CD14-positive monocyte (primary cell): Measurements from ENCODE around the gene PARP16. TPM values are rescaled to one million over a fixed set of nuclear protein-coding genes. Genes with fewer than 3 reads are reported as not detected.

Experiments
- DNase-seq, 3 donors: peaks; one replicate each; pipeline ENCODE4 v3.0.0-alpha.2; 2011 to 2022
- H2AFZ ChIP-seq: 2 replicates; pipeline ENCODE4 v1.6.0; 2012; ENCODE audit warnings: mild to moderate bottlenecking, low read depth, low read length, inconsistent platforms; ENCODE audit not compliant: insufficient read depth, poor library complexity, severe bottlenecking
- H3K27ac ChIP-seq, 2 donors: 1 replicate in 1 of 2; 2 replicates in 1 of 2; pipeline ENCODE4 v1.5.1; 2012 to 2013; ENCODE audit warnings: low read length in 2 of 2, control low read depth in 1 of 2, inconsistent platforms in 1 of 2, low read depth in 1 of 2, mild to moderate bottlenecking in 1 of 2
- H3K27me3 ChIP-seq, 2 donors: one replicate each; pipeline versions ENCODE4 v1.6.0 to v1.6.1; 2011 to 2013; ENCODE audit warnings: low read length in 2 of 2; ENCODE audit not compliant: control insufficient read depth in 2 of 2, insufficient read depth in 2 of 2
- H3K36me3 ChIP-seq, 2 donors: replicated peaks in 1 of 2; 1 replicate in 1 of 2; 2 replicates in 1 of 2; pipeline versions ENCODE4 v1.5.1 to v1.6.1; 2012 to 2013; ENCODE audit warnings: low read length in 2 of 2, control low read depth in 1 of 2, inconsistent platforms in 1 of 2, mild to moderate bottlenecking in 1 of 2; ENCODE audit not compliant: insufficient read depth in 2 of 2, control insufficient read depth in 1 of 2
- H3K4me1 ChIP-seq, 2 donors: 1 replicate in 1 of 2; 2 replicates in 1 of 2; pipeline versions ENCODE4 v1.5.1 to v1.6.1; 2012 to 2013; ENCODE audit warnings: low read length in 2 of 2, control low read depth in 1 of 2, inconsistent platforms in 1 of 2, mild to moderate bottlenecking in 1 of 2, moderate library complexity in 1 of 2; ENCODE audit not compliant: insufficient read depth in 2 of 2, control insufficient read depth in 1 of 2
- H3K4me2 ChIP-seq: replicated peaks from 2 replicates; pipeline ENCODE3; 2012; ENCODE audit warnings: low read length, moderate library complexity, mild to moderate bottlenecking; ENCODE audit not compliant: poor library complexity, severe bottlenecking; ENCODE audit errors: extremely low read depth
- H3K4me3 ChIP-seq, 3 experiments: fragments of 200-600 bp in 1 of 3; sonication (generic) in 1 of 3; replicated peaks in 1 of 3; 1 replicate in 2 of 3; 2 replicates in 1 of 3; pipeline ENCODE4 v1.5.1; 2011 to 2013; ENCODE audit warnings: low read length in 3 of 3, mild to moderate bottlenecking in 3 of 3, control low read depth in 2 of 3, low read depth in 2 of 3, inconsistent platforms in 1 of 3, moderate library complexity in 1 of 3
- H3K79me2 ChIP-seq: 2 replicates; pipeline ENCODE4 v1.6.0; 2012; ENCODE audit warnings: mild to moderate bottlenecking, control low read depth, inconsistent platforms, low read length, moderate library complexity; ENCODE audit not compliant: insufficient read depth
- H3K9ac ChIP-seq: 2 replicates; pipeline ENCODE4 v1.6.0; 2017; ENCODE audit warnings: low read length, mild to moderate bottlenecking; ENCODE audit not compliant: insufficient read depth, poor library complexity, severe bottlenecking
- H3K9me3 ChIP-seq, 2 donors: replicated peaks in 1 of 2; 1 replicate in 1 of 2; 2 replicates in 1 of 2; pipeline versions ENCODE4 v1.5.1 to v1.6.1; 2012 to 2013; ENCODE audit warnings: low read length in 2 of 2, control low read depth in 1 of 2; ENCODE audit not compliant: control insufficient read depth in 1 of 2, insufficient read depth in 1 of 2
- H4K20me1 ChIP-seq: 2 replicates; pipeline ENCODE4 v1.6.0; 2012; ENCODE audit warnings: mild to moderate bottlenecking, low read length, control low read depth, moderate library complexity; ENCODE audit not compliant: insufficient read depth
- H3K27ac Mint-ChIP-seq, 7 donors: one replicate each; pipeline ENCODE4 v1.8.0; 2020; ENCODE audit warnings: mild to moderate bottlenecking in 7 of 7, mixed read lengths in 7 of 7, moderate library complexity in 6 of 7, inconsistent platforms in 2 of 7
- H3K27me3 Mint-ChIP-seq, 3 donors: one replicate each; pipeline ENCODE4 v1.8.0; 2021 to 2022; ENCODE audit warnings: low read depth in 3 of 3, mild to moderate bottlenecking in 3 of 3, mixed read lengths in 3 of 3, moderate library complexity in 3 of 3, inconsistent platforms in 1 of 3
- H3K36me3 Mint-ChIP-seq, 2 donors: one replicate each; pipeline ENCODE4 v1.8.0; 2020; ENCODE audit warnings: mixed read lengths in 2 of 2, inconsistent platforms in 1 of 2, mild to moderate bottlenecking in 1 of 2
- H3K4me1 Mint-ChIP-seq: one replicate; pipeline ENCODE4 v1.8.0; 2020; ENCODE audit warnings: mild to moderate bottlenecking, mixed read lengths
- H3K4me3 Mint-ChIP-seq, 2 donors: one replicate each; pipeline ENCODE4 v1.8.0; 2020; ENCODE audit warnings: mild to moderate bottlenecking in 2 of 2, mixed read lengths in 2 of 2, moderate library complexity in 1 of 2
- H3K9me3 Mint-ChIP-seq, 7 donors: one replicate each; pipeline ENCODE4 v1.8.0; 2020 to 2022; ENCODE audit warnings: mixed read lengths in 7 of 7, mild to moderate bottlenecking in 6 of 7, moderate library complexity in 6 of 7, inconsistent platforms in 2 of 7
- WGBS: methylation state at CpG from one replicate; pipeline ENCODE4 v1.1.5; 2013; ENCODE audit warnings: missing lambda C conversion rate; ENCODE audit not compliant: insufficient coverage; 5-methylcytosine and 5-hydroxymethylcytosine counted together
- intact Hi-C, 2 donors: fragments of 100-400 bp; cut with micrococcal nuclease; formaldehyde crosslinking; loops; one replicate each; pipeline versions ENCODE4 v1.15.0 to v1.15.1; 2023
- polyA plus RNA-seq, 3 donors: library from polyadenylated mRNA; depleted of rRNA in 1 of 3; unstranded in 2 of 3; stranded (reverse) in 1 of 3; fragments of 300-500 nt in 2 of 3; fragments of >200 nt in 1 of 3; fragmentation: Illumina TruSeq in 2 of 3; gene quantifications; 1 replicate in 2 of 3; 2 replicates in 1 of 3; pipeline ENCODE4 v1.2.3, GENCODE V29; 2012 to 2021
- TF ChIP-seq, protein P1 (sequence below): fragments of 200-600 bp; IDR thresholded peaks from one replicate; pipeline ENCODE4 v1.8.0; 2022; ENCODE audit warnings: antibody characterized with exemption, mild to moderate bottlenecking

Gene PARP16
- polyA plus RNA-seq, 3 donors, result 4.8 to 6.9 (median 5.7) TPM

DNA sequence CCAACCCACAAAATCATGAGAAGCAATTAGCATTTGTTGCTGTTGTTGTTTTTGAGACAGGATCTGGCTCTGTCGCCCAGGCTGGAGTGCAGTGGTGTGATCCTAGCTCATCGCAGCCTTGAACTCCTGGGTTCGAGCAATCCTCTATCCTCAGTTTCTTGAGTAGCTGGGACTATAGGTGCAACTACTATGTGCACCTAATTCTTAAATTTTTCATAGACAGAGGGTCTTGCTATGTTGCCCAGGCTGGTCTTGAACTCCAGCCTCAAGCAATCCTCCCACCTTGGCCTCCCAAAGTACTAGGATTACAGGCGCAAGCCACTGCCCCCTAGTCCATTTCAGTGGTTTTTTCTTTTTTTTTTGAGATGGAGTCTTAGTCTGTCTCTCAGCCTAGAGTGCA lies 18.3 kb downstream of the PARP16 start:
- WGBS, result 100% methylated on average over 2 of the region's 4 CpGs
- no peaks in the 10 kb centered on the region for H4K20me1 ChIP-seq

GRCh38 chr15:65266469-65266868 lies 20.2 kb downstream of the PARP16 start:
- Histone ChIP-seq H3K9ac (no peak overlapping the region), H3K79me2 (no peaks in the 10 kb centered on the region), H3K4me3 (no peak overlapping the region), H3K9me3 (no peaks in the 10 kb centered on the region), H3K4me2 (no peak overlapping the region), H4K20me1 (no peaks in the 10 kb centered on the region), H3K36me3 (peaks cover 8 to 26% of the 10 kb centered on the region in 2 donors), H3K27ac (no peak overlapping the region), H3K4me1 (no peaks in the 10 kb centered on the region), H2AFZ (no peak overlapping the region), H3K27me3 (no peaks in the 10 kb centered on the region)
- H3K27ac Mint-ChIP-seq, result no peak overlapping the region
- H3K9me3 Mint-ChIP-seq, result no peaks in the 10 kb centered on the region
- TF ChIP-seq, protein P1, sequence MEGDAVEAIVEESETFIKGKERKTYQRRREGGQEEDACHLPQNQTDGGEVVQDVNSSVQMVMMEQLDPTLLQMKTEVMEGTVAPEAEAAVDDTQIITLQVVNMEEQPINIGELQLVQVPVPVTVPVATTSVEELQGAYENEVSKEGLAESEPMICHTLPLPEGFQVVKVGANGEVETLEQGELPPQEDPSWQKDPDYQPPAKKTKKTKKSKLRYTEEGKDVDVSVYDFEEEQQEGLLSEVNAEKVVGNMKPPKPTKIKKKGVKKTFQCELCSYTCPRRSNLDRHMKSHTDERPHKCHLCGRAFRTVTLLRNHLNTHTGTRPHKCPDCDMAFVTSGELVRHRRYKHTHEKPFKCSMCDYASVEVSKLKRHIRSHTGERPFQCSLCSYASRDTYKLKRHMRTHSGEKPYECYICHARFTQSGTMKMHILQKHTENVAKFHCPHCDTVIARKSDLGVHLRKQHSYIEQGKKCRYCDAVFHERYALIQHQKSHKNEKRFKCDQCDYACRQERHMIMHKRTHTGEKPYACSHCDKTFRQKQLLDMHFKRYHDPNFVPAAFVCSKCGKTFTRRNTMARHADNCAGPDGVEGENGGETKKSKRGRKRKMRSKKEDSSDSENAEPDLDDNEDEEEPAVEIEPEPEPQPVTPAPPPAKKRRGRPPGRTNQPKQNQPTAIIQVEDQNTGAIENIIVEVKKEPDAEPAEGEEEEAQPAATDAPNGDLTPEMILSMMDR, result no peak
- intact Hi-C loops, result no loop called here
- H3K4me3 Mint-ChIP-seq, result no peak overlapping the region
- H3K4me1 Mint-ChIP-seq, result peaks cover 2% of the 10 kb centered on the region
- no peaks in the 10 kb centered on the region for H3K27me3 Mint-ChIP-seq
- DNase-seq, result no peak
- WGBS, result no CpG with 5 or more reads among the region's 5 CpGs
- H3K36me3 Mint-ChIP-seq, result peaks cover 26 to 32% of the 10 kb centered on the region in 2 donors

More for the DNA sequence above, 18.3 kb downstream of the PARP16 start:
- intact Hi-C loops, result no loop called here
- H3K79me2 ChIP-seq, result no peaks in the 10 kb centered on the region
- H3K27me3 ChIP-seq, result no peaks in the 10 kb centered on the region
- H2AFZ ChIP-seq, result no peak overlapping the region
- TF ChIP-seq, protein P1, result no peak
- Mint-ChIP-seq H3K36me3 (peaks cover 9 to 15% of the 10 kb centered on the region in 2 donors), H3K4me1 (peaks cover 2% of the 10 kb centered on the region), H3K9me3 (no peaks in the 10 kb centered on the region), H3K4me3 (no peak overlapping the region), H3K27ac (no peak overlapping the region), H3K27me3 (no peaks in the 10 kb centered on the region)
- H3K4me1 ChIP-seq, result no peaks in the 10 kb centered on the region
- no peak overlapping the region for H3K4me3 ChIP-seq
- no peaks in the 10 kb centered on the region for H3K9me3 ChIP-seq
- H3K4me2 ChIP-seq, result no peak overlapping the region
- H3K9ac ChIP-seq, result no peak overlapping the region
- no peak overlapping the region for H3K27ac ChIP-seq
- no peak for DNase-seq
- H3K36me3 ChIP-seq, result peaks cover 0 to 12% of the 10 kb centered on the region in 2 donors
